Gastrocnemius medialis (tissue), 4 donors: ENCODE measurements around the gene SPG21. TPM values are rescaled to one million over a fixed set of nuclear protein-coding genes. Genes with fewer than 3 reads are reported as not detected.

ENCODE experiments used
- ATAC-seq, 2 donors: fragments of 150-250 bp; one replicate each; pipeline ENCODE4 v1.9.1; 2016
- DNase-seq, 2 donors: peaks; one replicate each; pipeline ENCODE4 v3.0.0-alpha.2; 2019
- H3K27ac ChIP-seq, 4 donors: fragments of 200-600 bp; sonication (generic); 1 replicate in 1 of 4; 2 replicates in 3 of 4; pipeline ENCODE4 v1.5.1; 2016 to 2018; ENCODE audit warnings: mild to moderate bottlenecking in 2 of 4, moderate library complexity in 1 of 4
- H3K27me3 ChIP-seq, 3 donors: fragments of 200-600 bp; sonication (generic) in 2 of 3; 1 replicate in 1 of 3; 2 replicates in 2 of 3; pipeline versions ENCODE4 v1.5.1 to v1.6.0; 2016 to 2019; ENCODE audit warnings: mild to moderate bottlenecking in 1 of 3, moderate library complexity in 1 of 3
- H3K36me3 ChIP-seq, 2 donors: fragments of 200-600 bp; sonication (generic) in 1 of 2; one replicate each; pipeline ENCODE4 v1.5.1; 2017 to 2018
- H3K4me1 ChIP-seq, 2 donors: fragments of 200-600 bp; sonication (generic) in 1 of 2; one replicate each; pipeline ENCODE4 v1.5.1; 2016 to 2017; ENCODE audit warnings: mild to moderate bottlenecking in 2 of 2
- H3K4me3 ChIP-seq, 4 donors: fragments of 200-600 bp; sonication (generic) in 3 of 4; 1 replicate in 1 of 4; 2 replicates in 3 of 4; pipeline ENCODE4 v1.5.1; 2016 to 2019; ENCODE audit warnings: mild to moderate bottlenecking in 2 of 4
- H3K9me3 ChIP-seq, 3 donors: fragments of 200-600 bp; sonication (generic) in 2 of 3; 1 replicate in 1 of 3; 2 replicates in 2 of 3; pipeline ENCODE4 v1.5.1; 2016 to 2019
- CTCF ChIP-seq, 5 experiments: fragments of 450-650 bp in 3 of 5; fragments of 200-600 bp in 2 of 5; sonication (generic) in 2 of 5; IDR thresholded peaks in 4 of 5; conservative IDR thresholded peaks in 1 of 5; 1 replicate in 4 of 5; 2 replicates in 1 of 5; pipeline ENCODE4 v1.5.1; 2016 to 2019; ENCODE audit warnings: antibody characterized with exemption in 5 of 5, mild to moderate bottlenecking in 3 of 5, moderate library complexity in 3 of 5
- POLR2A ChIP-seq, 2 donors: fragments of 450-650 bp; IDR thresholded peaks; one replicate each; pipeline ENCODE4 v1.6.1; 2017; ENCODE audit warnings: antibody characterized with exemption in 2 of 2, mild to moderate bottlenecking in 2 of 2, moderate library complexity in 2 of 2
- in situ Hi-C, 4 donors: fragments of 200-750 bp; cut with MboI; loops; one replicate each; pipeline versions ENCODE4 v1.15.0 to v1.8.0; 2017; ENCODE audit warnings: low sequenced_read_pairs in 4 of 4
- intact Hi-C: fragments of 100-400 bp; cut with DNase I; formaldehyde crosslinking; loops from one replicate; pipeline ENCODE4 v1.15.1; 2023; ENCODE audit warnings: low total_unique reads
- total RNA-seq, 4 donors: library from RNA; depleted of rRNA; stranded (reverse); fragments of >200 nt; gene quantifications; one replicate each; pipeline versions ENCODE4 v1.1.0 to v1.2.3, GENCODE V29; 2016

SPG21 gene
- total RNA-seq: 10 to 100 TPM; 61.9 to 84.4 (median 72.5) TPM

GRCh38 chr15:64989416-64990167, at the start of gene SPG21:
SPG21 (minus strand) TSS chr15:64989914; CDS start chr15:64983569, 6,345 bp downstream.
- DNase-seq: peak; percentile 76 to 82
- Histone ChIP-seq H3K4me1 (peaks cover 8 to 22% of the 10 kb centered on the region in 2 donors), H3K27ac (peak within 1 kb of the TSS; percentile 91 to 99 (median 99)), H3K4me3 (peak within 1 kb of the TSS; percentile 79 to 100 (median 98)), H3K36me3 (no peaks in the 10 kb centered on the region), H3K9me3 (no peaks in the 10 kb centered on the region), H3K27me3 (no peaks in the 10 kb centered on the region)
- peak; percentile 89 to 90 for ATAC-seq
- intact Hi-C loops (loop anchor here (2.0 to 5.0 kb wide), 3 partner anchors 39 to 827 kb away; partner anchors contain the start of genes MTFMT, PLEKHO2 and PPIB), in situ Hi-C loops (no loop called here)
- no peak for TF ChIP-seq CTCF (IDR thresholded peaks at IDR 0.05 in 4 of 5, conservative IDR thresholded peaks at IDR 0.05 in 1 of 5)
- peak; percentile 73 to 81 for TF ChIP-seq POLR2A (IDR thresholded peaks at IDR 0.05)

GRCh38 chr15:65038836-65039235, 49.1 kb upstream of the SPG21 start:
- no peaks in the 10 kb centered on the region for H3K36me3 ChIP-seq
- peaks cover 0 to 5% of the 10 kb centered on the region in 2 donors for H3K4me1 ChIP-seq
- H3K9me3 ChIP-seq: no peaks in the 10 kb centered on the region
- in situ Hi-C loops: loop anchor here (10.0 to 25.0 kb wide), 4 partner anchors 46 to 248 kb away; partner anchors contain the start of genes PARP16 (in 3 of the 4) and RNU5A-1 (in 3 of the 4)
- TF ChIP-seq CTCF (IDR thresholded peaks at IDR 0.05 in 4 of 5, conservative IDR thresholded peaks at IDR 0.05 in 1 of 5) (no peak), POLR2A (IDR thresholded peaks at IDR 0.05) (no peak)
- H3K27ac ChIP-seq: no peak overlapping the region
- ATAC-seq (no peak), DNase-seq (no peak)
- intact Hi-C loops: no loop called here
- no peaks in the 10 kb centered on the region for H3K27me3 ChIP-seq
- no peak overlapping the region for H3K4me3 ChIP-seq

- TF ChIP-seq POLR2A (IDR thresholded peaks at IDR 0.05): no peak
- TF ChIP-seq CTCF (IDR thresholded peaks at IDR 0.05 in 4 of 5, conservative IDR thresholded peaks at IDR 0.05 in 1 of 5): no peak
- Histone ChIP-seq H3K4me1 (peaks cover 0 to 6% of the 10 kb centered on the region in 2 donors), H3K4me3 (no peak overlapping the region), H3K9me3 (no peaks in the 10 kb centered on the region), H3K27me3 (no peaks in the 10 kb centered on the region), H3K27ac (no peak overlapping the region), H3K36me3 (no peaks in the 10 kb centered on the region)
- intact Hi-C loops (no loop called here), in situ Hi-C loops (loop anchor here (10.0 to 25.0 kb wide), 4 partner anchors 46 to 249 kb away; partner anchors contain the start of genes PARP16 (in 3 of the 4) and RNU5A-1 (in 3 of the 4))
- ATAC-seq (no peak), DNase-seq (no peak)
Observed at GRCh38 chr15:65038428-65038827, 48.7 kb upstream of the SPG21 start.

GRCh38 chr15:65037309-65037708, 47.6 kb upstream of the SPG21 start:
- DNase-seq (no peak), ATAC-seq (no peak)
- Histone ChIP-seq H3K9me3 (no peaks in the 10 kb centered on the region), H3K4me1 (peaks cover 0 to 3% of the 10 kb centered on the region in 2 donors), H3K4me3 (no peak overlapping the region), H3K27ac (no peak overlapping the region), H3K36me3 (no peaks in the 10 kb centered on the region), H3K27me3 (no peaks in the 10 kb centered on the region)
- in situ Hi-C loops (loop anchor here (10.0 to 25.0 kb wide), 4 partner anchors 47 to 250 kb away; partner anchors contain the start of genes PARP16 (in 3 of the 4) and RNU5A-1 (in 3 of the 4)), intact Hi-C loops (no loop called here)
- TF ChIP-seq CTCF (IDR thresholded peaks at IDR 0.05 in 4 of 5, conservative IDR thresholded peaks at IDR 0.05 in 1 of 5) (no peak), POLR2A (IDR thresholded peaks at IDR 0.05) (no peak)
